Measurements from ENCODE around the gene ZNF775. TPM values are rescaled to one million over a fixed set of nuclear protein-coding genes. Genes with fewer than 3 reads are reported as not detected.

ZNF775 gene
- polyA plus RNA-seq, 1 donor (not counting 4 experiments of a cell fraction or from before 2014, with no cell fraction given), result 1.0 TPM

GRCh38 chr7:150335108-150335773 lies 43.9 kb upstream of the ZNF775 start:
- Histone ChIP-seq H3K27ac (ENCODE audit: control insufficient read depth, insufficient read depth, low read length) (no peak overlapping the region), H3K4me3 (ENCODE audit: control insufficient read depth in 2 of 3, extremely low read depth in 1 of 3, insufficient read depth in 2 of 3, low read depth in 1 of 3, low read length in 3 of 3) (no peak overlapping the region), H3K36me3 (ENCODE audit: control insufficient read depth in 2 of 2, extremely low read depth in 1 of 2, insufficient read depth in 2 of 2, low read length in 2 of 2) (no peaks in the 10 kb centered on the region), H3K79me2 (ENCODE audit: control insufficient read depth, insufficient read depth, low read length) (no peaks in the 10 kb centered on the region), H3K27me3 (ENCODE audit: control insufficient read depth, extremely low read depth, insufficient read depth, low read length) (peaks cover 11% of the 10 kb centered on the region), H3K9ac (ENCODE audit: control insufficient read depth, extremely low read depth, insufficient read depth, low read length) (no peak overlapping the region), H2AFZ (ENCODE audit: control insufficient read depth, low read length) (no peak overlapping the region), H3K4me1 (ENCODE audit: control insufficient read depth, extremely low read depth, insufficient read depth, low read length) (no peaks in the 10 kb centered on the region), H4K20me1 (ENCODE audit: control insufficient read depth, extremely low read depth, insufficient read depth, low read length) (no peaks in the 10 kb centered on the region), H3K9me3 (ENCODE audit: control insufficient read depth, low read depth, low read length) (no peaks in the 10 kb centered on the region), H3K4me2 (ENCODE audit: control insufficient read depth, extremely low read depth, insufficient read depth, low read depth, low read length) (no peak overlapping the region), H3K9me1 (ENCODE audit: control insufficient read depth, extremely low read depth, insufficient read depth, low read length) (no peaks in the 10 kb centered on the region)
- no peak for FAIRE-seq
- no peak for TF ChIP-seq EZH2 (IDR thresholded peaks at IDR 0.05; ENCODE audit: low read length)
- no peak for TF ChIP-seq CTCF (optimal IDR thresholded peaks at IDR 0.05 in 1 of 3, IDR thresholded peaks at IDR 0.05 in 1 of 3, conservative IDR thresholded peaks at IDR 0.05 in 1 of 3; ENCODE audit: extremely low read depth in 1 of 3, insufficient read depth in 2 of 3, low read length in 3 of 3)
- dilution Hi-C loops (cut with MboI; ENCODE audit: extremely low pct_ligation_motif_present, low sequenced_read_pairs), result no loop called here
- no peak for DNase-seq (ENCODE audit: low read depth, low spot score)

GRCh38 chr7:150335774-150336112 lies 43.4 kb upstream of the ZNF775 start:
- no peak overlapping the region for H3K4me3 ChIP-seq (ENCODE audit: control insufficient read depth in 2 of 3, extremely low read depth in 1 of 3, insufficient read depth in 2 of 3, low read depth in 1 of 3, low read length in 3 of 3)
- H2AFZ ChIP-seq (ENCODE audit: control insufficient read depth, low read length), result no peak overlapping the region
- FAIRE-seq, result no peak
- dilution Hi-C loops (cut with MboI; ENCODE audit: extremely low pct_ligation_motif_present, low sequenced_read_pairs), result no loop called here
- H3K9me1 ChIP-seq (ENCODE audit: control insufficient read depth, extremely low read depth, insufficient read depth, low read length), result no peaks in the 10 kb centered on the region
- no peak for DNase-seq (ENCODE audit: low read depth, low spot score)
- no peak overlapping the region for H3K4me2 ChIP-seq (ENCODE audit: control insufficient read depth, extremely low read depth, insufficient read depth, low read depth, low read length)
- H3K79me2 ChIP-seq (ENCODE audit: control insufficient read depth, insufficient read depth, low read length), result no peaks in the 10 kb centered on the region
- H3K4me1 ChIP-seq (ENCODE audit: control insufficient read depth, extremely low read depth, insufficient read depth, low read length), result no peaks in the 10 kb centered on the region
- no peak overlapping the region for H3K27ac ChIP-seq (ENCODE audit: control insufficient read depth, insufficient read depth, low read length)
- TF ChIP-seq EZH2 (IDR thresholded peaks at IDR 0.05; ENCODE audit: low read length) (no peak), CTCF (optimal IDR thresholded peaks at IDR 0.05 in 1 of 3, IDR thresholded peaks at IDR 0.05 in 1 of 3, conservative IDR thresholded peaks at IDR 0.05 in 1 of 3; ENCODE audit: extremely low read depth in 1 of 3, insufficient read depth in 2 of 3, low read length in 3 of 3) (no peak)
- no peaks in the 10 kb centered on the region for H3K9me3 ChIP-seq (ENCODE audit: control insufficient read depth, low read depth, low read length)
- H3K27me3 ChIP-seq (ENCODE audit: control insufficient read depth, extremely low read depth, insufficient read depth, low read length), result peaks cover 16% of the 10 kb centered on the region
- no peaks in the 10 kb centered on the region for H3K36me3 ChIP-seq (ENCODE audit: control insufficient read depth in 2 of 2, extremely low read depth in 1 of 2, insufficient read depth in 2 of 2, low read length in 2 of 2)
- H4K20me1 ChIP-seq (ENCODE audit: control insufficient read depth, extremely low read depth, insufficient read depth, low read length), result no peaks in the 10 kb centered on the region
- H3K9ac ChIP-seq (ENCODE audit: control insufficient read depth, extremely low read depth, insufficient read depth, low read length), result no peak overlapping the region

Measured in keratinocyte (primary cell).